Lower leg skin (tissue), 3 donors: Measurements from ENCODE around the gene CDK15.

Source experiments
- POLR2A ChIP-seq, 2 donors: fragments of 450-650 bp; IDR thresholded peaks; one replicate each; pipeline ENCODE4 v1.6.1; 2016 to 2017; ENCODE audit warnings: antibody characterized with exemption in 2 of 2, mild to moderate bottlenecking in 1 of 2, moderate library complexity in 1 of 2
- TF ChIP-seq, protein P1 (sequence below), 3 donors: fragments of 450-650 bp; IDR thresholded peaks; one replicate each; pipeline ENCODE4 v1.5.1; 2016; ENCODE audit warnings: antibody characterized with exemption in 3 of 3, mild to moderate bottlenecking in 3 of 3, moderate library complexity in 2 of 3

DNA sequence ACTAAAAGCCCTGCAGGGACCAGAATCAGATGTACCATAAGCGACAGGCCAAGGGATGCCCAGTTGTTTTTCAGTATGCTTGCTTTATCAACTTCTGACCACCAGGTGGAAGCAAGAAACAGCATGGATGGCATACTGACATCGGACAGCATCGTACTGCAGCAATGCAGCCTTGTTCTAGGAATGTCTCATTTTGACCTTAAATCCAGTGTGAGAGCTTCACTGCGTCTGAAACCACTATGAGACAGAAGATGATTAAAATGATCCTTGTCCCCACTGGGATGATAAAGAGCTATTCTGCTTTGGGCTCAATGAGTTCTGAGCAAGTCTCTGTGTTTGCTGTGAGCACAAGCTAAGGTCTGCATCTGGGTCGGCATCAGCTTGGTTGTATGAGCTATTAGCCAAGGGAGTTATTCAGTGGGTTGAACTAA is 54.3 kb downstream of the CDK15 start:
- TF ChIP-seq, protein P1, sequence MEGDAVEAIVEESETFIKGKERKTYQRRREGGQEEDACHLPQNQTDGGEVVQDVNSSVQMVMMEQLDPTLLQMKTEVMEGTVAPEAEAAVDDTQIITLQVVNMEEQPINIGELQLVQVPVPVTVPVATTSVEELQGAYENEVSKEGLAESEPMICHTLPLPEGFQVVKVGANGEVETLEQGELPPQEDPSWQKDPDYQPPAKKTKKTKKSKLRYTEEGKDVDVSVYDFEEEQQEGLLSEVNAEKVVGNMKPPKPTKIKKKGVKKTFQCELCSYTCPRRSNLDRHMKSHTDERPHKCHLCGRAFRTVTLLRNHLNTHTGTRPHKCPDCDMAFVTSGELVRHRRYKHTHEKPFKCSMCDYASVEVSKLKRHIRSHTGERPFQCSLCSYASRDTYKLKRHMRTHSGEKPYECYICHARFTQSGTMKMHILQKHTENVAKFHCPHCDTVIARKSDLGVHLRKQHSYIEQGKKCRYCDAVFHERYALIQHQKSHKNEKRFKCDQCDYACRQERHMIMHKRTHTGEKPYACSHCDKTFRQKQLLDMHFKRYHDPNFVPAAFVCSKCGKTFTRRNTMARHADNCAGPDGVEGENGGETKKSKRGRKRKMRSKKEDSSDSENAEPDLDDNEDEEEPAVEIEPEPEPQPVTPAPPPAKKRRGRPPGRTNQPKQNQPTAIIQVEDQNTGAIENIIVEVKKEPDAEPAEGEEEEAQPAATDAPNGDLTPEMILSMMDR (IDR thresholded peaks at IDR 0.05): no peak
- no peak for TF ChIP-seq POLR2A (IDR thresholded peaks at IDR 0.05)
